ENCODE results near the gene AMOTL2.

GRCh38 chr3:134387293-134387692 lies 13.0 kb upstream of the AMOTL2 start:
- no peak for TF ChIP-seq CTCF (IDR thresholded peaks at IDR 0.05)
- no peak for TF ChIP-seq POLR2A (IDR thresholded peaks at IDR 0.05)

Data from Peyer's patch (tissue), 4 donors.